Activated CD4-positive, alpha-beta memory T cell treated with anti-CD3 and anti-CD28 coated beads, Interleukin-2, amount 10 ng/mL, durations not matched to agents 7 days and 5 days (primary cell): Measurements from ENCODE around the gene ASS1. TPM values are rescaled to one million over a fixed set of nuclear protein-coding genes. Genes with fewer than 3 reads are reported as not detected.

Source experiments
- CTCF ChIA-PET: fragments of 350-600 bp; sonication (Branson Sonifier 250); formaldehyde crosslinking; loops from one replicate; lab custom pipeline; 2021; ENCODE audit warnings: antibody characterized with exemption, inconsistent platforms; lab: Charles Lee
- POLR2A ChIA-PET: fragments of 350-600 bp; sonication (Branson Sonifier 250); formaldehyde crosslinking; loops from one replicate; lab custom pipeline; 2021; ENCODE audit warnings: antibody characterized with exemption; lab: Charles Lee
- DNase-seq: peaks from one replicate; pipeline ENCODE4 v3.0.0-alpha.2; 2020
- H3K27ac Mint-ChIP-seq: one replicate; pipeline ENCODE4 v1.8.0; 2021; ENCODE audit warnings: mild to moderate bottlenecking, mixed read lengths
- H3K27me3 Mint-ChIP-seq: one replicate; pipeline ENCODE4 v1.8.0; 2021; ENCODE audit warnings: mixed read lengths
- H3K36me3 Mint-ChIP-seq: one replicate; pipeline ENCODE4 v1.8.0; 2021; ENCODE audit warnings: low read depth, mixed read lengths
- H3K4me1 Mint-ChIP-seq: one replicate; pipeline ENCODE4 v1.8.0; 2021; ENCODE audit warnings: mixed read lengths
- H3K4me3 Mint-ChIP-seq: one replicate; pipeline ENCODE4 v1.8.0; 2021; ENCODE audit warnings: mild to moderate bottlenecking, mixed read lengths
- H3K9me3 Mint-ChIP-seq: one replicate; pipeline ENCODE4 v1.8.0; 2021; ENCODE audit warnings: mixed read lengths
- total RNA-seq, 2 experiments: library from RNA; stranded (reverse); gene quantifications; one replicate each; pipeline ENCODE4 v1.2.3, GENCODE V29; 2021

The ASS1 gene
- total RNA-seq, 2 experiments from 2014 or later: 8.6 to 10.1 TPM

DNA sequence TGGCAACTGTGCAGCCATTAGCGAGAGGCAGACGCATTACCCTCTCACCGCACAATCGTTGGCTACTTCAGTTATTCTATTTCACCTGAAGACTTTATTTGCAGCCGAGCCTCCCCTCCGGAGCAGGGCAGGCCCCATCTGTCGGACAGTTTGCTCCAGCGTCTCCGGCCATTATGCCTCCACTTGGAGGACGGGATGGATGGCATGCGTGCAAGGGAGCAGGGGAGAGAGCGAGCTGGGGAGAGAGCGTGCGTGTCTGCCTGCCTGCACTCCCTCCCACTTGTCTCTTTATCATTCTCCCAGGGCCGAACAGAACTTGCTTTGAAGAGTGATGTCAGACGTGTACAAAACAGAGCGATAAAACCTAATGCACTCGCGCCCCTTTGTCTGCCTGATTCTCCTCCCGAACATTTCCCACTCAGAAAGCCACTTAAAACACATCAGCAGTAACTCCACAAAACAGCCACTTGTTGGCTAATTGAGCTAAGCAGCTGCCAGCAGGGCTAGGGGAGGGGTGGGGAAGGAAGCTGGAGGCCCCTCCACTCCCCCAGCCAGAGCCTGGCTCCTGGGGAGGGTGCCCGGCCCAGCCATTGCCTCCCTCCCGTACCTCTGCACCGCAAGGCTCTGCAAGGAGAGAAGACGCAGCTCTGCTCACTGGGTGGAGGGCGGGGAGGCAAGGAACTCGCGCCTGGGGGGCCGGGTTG, 91.2 kb downstream of the ASS1 start:
- no peak overlapping the region for H3K4me3 Mint-ChIP-seq
- CTCF ChIA-PET: no interaction called here
- peaks cover 53% of the 10 kb centered on the region for H3K27me3 Mint-ChIP-seq
- DNase-seq: no peak
- H3K27ac Mint-ChIP-seq: no peak overlapping the region
- peaks cover 6% of the 10 kb centered on the region for H3K4me1 Mint-ChIP-seq
- no peaks in the 10 kb centered on the region for H3K36me3 Mint-ChIP-seq
- POLR2A ChIA-PET: no interaction called here
- H3K9me3 Mint-ChIP-seq: no peaks in the 10 kb centered on the region

DNA sequence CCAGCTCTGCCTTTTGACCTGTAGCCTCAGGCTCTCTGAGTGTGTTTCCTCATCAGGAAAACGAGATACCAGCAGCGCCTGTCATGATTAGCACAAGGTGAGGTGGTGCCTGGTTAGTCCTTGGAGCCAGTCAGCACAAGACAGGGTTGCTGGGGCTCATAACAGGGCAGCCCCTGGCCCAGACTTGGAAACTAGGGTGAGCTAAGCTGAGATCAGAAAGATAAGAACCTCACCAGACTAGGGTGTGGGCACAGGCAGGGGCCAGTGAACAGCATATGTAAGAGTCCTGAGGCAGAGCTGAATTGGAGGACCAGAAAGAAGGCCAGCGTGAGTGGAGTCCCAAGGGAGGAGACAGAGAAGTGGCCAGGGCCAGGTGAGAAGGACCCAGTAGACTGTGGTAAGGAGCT, 91.9 kb downstream of the ASS1 start:
- ChIA-PET POLR2A (no interaction called here), CTCF (no interaction called here)
- no peaks in the 10 kb centered on the region for H3K36me3 Mint-ChIP-seq
- H3K27ac Mint-ChIP-seq: no peak overlapping the region
- no peak overlapping the region for H3K4me3 Mint-ChIP-seq
- peaks cover 6% of the 10 kb centered on the region for H3K4me1 Mint-ChIP-seq
- H3K9me3 Mint-ChIP-seq: no peaks in the 10 kb centered on the region
- DNase-seq: no peak
- H3K27me3 Mint-ChIP-seq: peaks cover 53% of the 10 kb centered on the region

DNA sequence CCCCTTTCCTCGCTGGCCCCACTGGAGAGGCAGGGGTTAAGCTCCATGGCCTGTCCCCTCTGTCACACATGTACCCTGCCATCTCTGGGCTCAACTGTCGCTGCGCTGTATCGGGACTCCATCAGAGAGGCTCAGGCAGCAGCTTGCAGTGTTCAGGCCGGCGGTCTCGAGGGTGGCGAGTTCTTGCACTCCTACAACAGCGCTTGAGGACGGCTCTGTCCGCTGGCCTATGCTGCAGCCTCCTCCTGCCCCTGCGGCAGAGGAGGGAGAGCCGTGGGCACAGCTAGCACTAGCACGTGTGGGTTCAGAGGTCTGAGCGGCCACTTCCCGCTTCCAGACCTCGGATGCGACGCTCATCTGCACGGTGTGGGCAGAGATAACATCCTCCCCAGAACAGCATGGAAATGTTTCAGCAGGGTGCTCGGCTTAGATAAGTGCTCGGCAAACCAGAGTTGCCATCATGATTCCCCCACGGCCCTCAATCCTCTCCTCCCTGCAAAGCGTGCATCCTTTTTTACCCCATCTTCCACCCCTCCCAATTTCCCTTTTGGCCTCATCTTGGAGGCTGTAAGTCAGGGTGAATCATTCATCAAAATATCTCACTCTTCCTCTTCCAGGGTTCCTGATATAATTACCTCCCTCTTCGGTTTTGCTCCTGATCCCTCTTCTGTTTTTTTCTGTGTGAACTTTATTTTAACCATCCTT, 92.7 kb downstream of the ASS1 start:
- Mint-ChIP-seq H3K4me1 (peaks cover 6% of the 10 kb centered on the region), H3K36me3 (no peaks in the 10 kb centered on the region), H3K9me3 (no peaks in the 10 kb centered on the region), H3K27me3 (peaks cover 53% of the 10 kb centered on the region), H3K27ac (no peak overlapping the region), H3K4me3 (no peak overlapping the region)
- CTCF ChIA-PET: no interaction called here
- no peak for DNase-seq
- POLR2A ChIA-PET: no interaction called here

DNA sequence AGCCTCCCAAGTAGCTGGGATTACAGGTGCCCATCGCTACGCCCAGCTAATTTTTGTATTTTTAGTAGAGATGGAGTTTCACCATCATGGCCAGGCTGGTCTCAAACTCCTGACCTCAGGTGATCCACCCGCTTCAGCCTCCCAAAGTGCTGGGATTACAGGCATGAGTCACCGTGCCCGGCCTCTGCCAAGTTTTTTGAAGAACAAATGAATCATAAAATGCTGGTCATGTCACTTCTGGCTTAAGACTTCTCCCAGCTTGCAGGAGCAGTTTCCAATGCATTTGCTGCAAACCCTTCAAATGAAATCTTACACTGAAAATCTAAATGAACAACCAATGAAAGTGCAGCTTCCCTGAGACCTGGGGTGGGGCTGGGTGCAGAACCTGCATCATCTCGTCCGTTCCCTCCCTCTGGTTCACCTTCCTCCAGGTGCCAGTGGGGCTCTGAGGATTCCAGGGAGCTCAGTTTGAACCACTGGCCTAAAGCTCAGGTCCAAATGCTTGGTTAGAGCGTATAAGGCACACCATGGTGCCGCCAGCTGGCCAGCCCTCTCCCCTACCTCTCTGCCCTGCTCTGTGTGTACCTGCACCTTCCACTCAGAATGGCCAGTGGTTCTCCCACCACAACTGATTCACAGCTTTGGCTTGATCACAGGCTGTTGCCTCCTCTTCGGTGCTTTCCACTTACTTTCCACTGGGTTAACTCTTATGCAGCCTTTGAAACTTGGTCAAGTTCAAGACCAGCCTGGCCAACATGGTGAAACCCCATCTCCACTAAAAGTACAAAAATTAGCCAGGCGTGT, 94.9 kb downstream of the ASS1 start:
- H3K27me3 Mint-ChIP-seq: peaks cover 47% of the 10 kb centered on the region
- DNase-seq: no peak
- H3K27ac Mint-ChIP-seq: no peak overlapping the region
- H3K9me3 Mint-ChIP-seq: no peaks in the 10 kb centered on the region
- H3K4me1 Mint-ChIP-seq: peaks cover 8% of the 10 kb centered on the region
- no peaks in the 10 kb centered on the region for H3K36me3 Mint-ChIP-seq
- CTCF ChIA-PET: interaction anchor here (1.2 kb wide), 1 partner anchor 79 kb away, joined by 3 read pairs; no protein-coding TSS in a partner anchor
- H3K4me3 Mint-ChIP-seq: no peak overlapping the region
- POLR2A ChIA-PET: no interaction called here

GRCh38 chr9:130541533-130541932, 96.8 kb downstream of the ASS1 start:
- peaks cover 37% of the 10 kb centered on the region for H3K27me3 Mint-ChIP-seq
- CTCF ChIA-PET: no interaction called here
- H3K27ac Mint-ChIP-seq: no peak overlapping the region
- H3K9me3 Mint-ChIP-seq: no peaks in the 10 kb centered on the region
- POLR2A ChIA-PET: no interaction called here
- no peak overlapping the region for H3K4me3 Mint-ChIP-seq
- DNase-seq: no peak
- H3K4me1 Mint-ChIP-seq: peaks cover 5% of the 10 kb centered on the region
- H3K36me3 Mint-ChIP-seq: no peaks in the 10 kb centered on the region

DNA sequence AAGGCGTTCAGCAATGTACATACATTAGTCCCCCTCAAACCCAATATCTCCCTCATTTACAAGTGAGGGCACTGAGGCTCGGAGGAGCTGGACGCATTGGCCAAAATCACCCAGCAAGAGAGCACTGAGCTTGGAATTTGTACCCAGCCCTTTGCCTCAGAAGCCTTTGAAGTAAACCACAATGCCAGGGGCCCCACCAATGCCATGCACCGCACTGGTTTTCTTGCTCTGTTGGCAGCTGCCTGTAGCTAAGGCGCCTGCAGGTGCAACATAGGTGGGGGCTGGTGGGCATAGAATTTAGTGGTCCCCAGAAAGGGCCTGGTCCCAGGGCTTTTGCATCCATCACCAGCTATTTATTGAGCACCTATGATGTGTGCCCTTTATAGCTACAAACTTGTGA, 97.3 kb downstream of the ASS1 start:
- CTCF ChIA-PET: no interaction called here

GRCh38 chr9:130542457-130543228, 97.9 kb downstream of the ASS1 start:
- no peak for DNase-seq
- Mint-ChIP-seq H3K27ac (no peak overlapping the region), H3K9me3 (no peaks in the 10 kb centered on the region), H3K36me3 (no peaks in the 10 kb centered on the region), H3K4me3 (no peak overlapping the region), H3K27me3 (peaks cover 26% of the 10 kb centered on the region), H3K4me1 (peaks cover 3% of the 10 kb centered on the region)
- POLR2A ChIA-PET: no interaction called here
- CTCF ChIA-PET: interaction anchor here (1.2 kb wide), 1 partner anchor 9 kb away, joined by 3 read pairs; no protein-coding TSS in a partner anchor

More for the DNA sequence above, 97.3 kb downstream of the ASS1 start:
- peaks cover 3% of the 10 kb centered on the region for H3K4me1 Mint-ChIP-seq
- POLR2A ChIA-PET: no interaction called here
- no peaks in the 10 kb centered on the region for H3K36me3 Mint-ChIP-seq
- no peak overlapping the region for H3K27ac Mint-ChIP-seq
- H3K27me3 Mint-ChIP-seq: peaks cover 32% of the 10 kb centered on the region
- no peak for DNase-seq
- H3K4me3 Mint-ChIP-seq: no peak overlapping the region
- H3K9me3 Mint-ChIP-seq: no peaks in the 10 kb centered on the region

DNA sequence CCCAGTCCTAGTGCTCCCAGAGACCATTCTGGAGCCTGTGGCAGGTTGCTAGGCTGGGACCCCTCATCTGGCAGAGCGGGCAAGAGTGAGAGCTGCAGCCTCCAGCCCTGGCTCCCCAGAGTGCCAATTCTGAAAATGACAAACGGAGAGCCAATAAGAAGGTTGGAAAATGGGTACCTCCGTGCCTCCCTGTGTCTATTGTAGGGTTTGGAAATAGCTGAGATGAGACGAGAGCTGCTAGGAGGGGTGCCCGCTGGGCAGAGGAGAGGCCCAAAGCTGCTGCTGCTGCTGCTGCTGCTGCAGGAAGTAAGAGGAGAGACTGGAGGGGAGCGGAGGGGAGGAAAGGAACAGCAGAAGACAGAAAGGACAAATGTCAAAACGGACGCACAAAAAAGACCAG, 98.6 kb downstream of the ASS1 start:
- DNase-seq: no peak

GRCh38 chr9:130543859-130544258, 99.1 kb downstream of the ASS1 start:
- Mint-ChIP-seq H3K27ac (no peak overlapping the region), H3K4me1 (peaks cover 3% of the 10 kb centered on the region), H3K36me3 (no peaks in the 10 kb centered on the region), H3K27me3 (peaks cover 14% of the 10 kb centered on the region), H3K9me3 (peaks cover under 1% of the 10 kb centered on the region), H3K4me3 (no peak overlapping the region)
- ChIA-PET CTCF (no interaction called here), POLR2A (no interaction called here)
- DNase-seq: no peak

More for the DNA sequence above, 98.6 kb downstream of the ASS1 start:
- no peaks in the 10 kb centered on the region for H3K36me3 Mint-ChIP-seq
- no peak overlapping the region for H3K27ac Mint-ChIP-seq
- POLR2A ChIA-PET: no interaction called here
- H3K4me3 Mint-ChIP-seq: no peak overlapping the region
- H3K27me3 Mint-ChIP-seq: peaks cover 19% of the 10 kb centered on the region
- H3K4me1 Mint-ChIP-seq: peaks cover 3% of the 10 kb centered on the region
- no peaks in the 10 kb centered on the region for H3K9me3 Mint-ChIP-seq
- CTCF ChIA-PET: interaction anchor here (1.2 kb wide), 1 partner anchor 8 kb away, joined by 3 read pairs; no protein-coding TSS in a partner anchor

GRCh38 chr9:130544364-130544763, 99.6 kb downstream of the ASS1 start:
- ChIA-PET CTCF (no interaction called here), POLR2A (no interaction called here)

DNA sequence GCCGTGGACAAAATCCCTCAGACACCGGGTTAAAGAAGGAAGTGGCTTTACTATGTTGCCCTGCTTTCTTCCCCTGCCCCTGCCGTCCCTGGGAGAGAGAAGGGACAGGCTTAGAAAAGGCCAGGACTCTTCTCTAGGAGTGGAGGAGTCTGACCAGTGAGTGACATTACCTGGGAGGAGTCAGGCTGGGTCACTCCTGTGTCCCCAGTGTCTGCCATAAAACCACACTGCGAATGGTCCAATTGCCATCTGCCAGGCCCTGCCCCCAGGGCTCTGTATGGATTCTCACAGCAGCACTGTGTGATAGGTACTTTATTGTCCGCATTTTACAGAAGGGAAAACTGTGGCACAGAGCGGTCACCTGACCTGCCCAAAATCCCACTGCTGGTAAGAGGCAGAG, 103.3 kb downstream of the ASS1 start:
- Mint-ChIP-seq H3K36me3 (no peaks in the 10 kb centered on the region), H3K4me3 (no peak overlapping the region), H3K4me1 (no peaks in the 10 kb centered on the region), H3K27me3 (peaks cover 2% of the 10 kb centered on the region), H3K9me3 (peaks cover 8% of the 10 kb centered on the region), H3K27ac (no peak overlapping the region)
- CTCF ChIA-PET: no interaction called here
- no peak for DNase-seq
- POLR2A ChIA-PET: interaction anchor here (0.6 kb wide), 1 partner anchor 168 kb away, joined by 3 read pairs; no protein-coding TSS in a partner anchor

More at GRCh38 chr9:130544364-130544763, 99.6 kb downstream of the ASS1 start:
- H3K9me3 Mint-ChIP-seq: peaks cover 5% of the 10 kb centered on the region
- H3K4me3 Mint-ChIP-seq: no peak overlapping the region
- peaks cover 3% of the 10 kb centered on the region for H3K4me1 Mint-ChIP-seq
- DNase-seq: no peak
- H3K36me3 Mint-ChIP-seq: no peaks in the 10 kb centered on the region
- peaks cover 12% of the 10 kb centered on the region for H3K27me3 Mint-ChIP-seq
- no peak overlapping the region for H3K27ac Mint-ChIP-seq

DNA sequence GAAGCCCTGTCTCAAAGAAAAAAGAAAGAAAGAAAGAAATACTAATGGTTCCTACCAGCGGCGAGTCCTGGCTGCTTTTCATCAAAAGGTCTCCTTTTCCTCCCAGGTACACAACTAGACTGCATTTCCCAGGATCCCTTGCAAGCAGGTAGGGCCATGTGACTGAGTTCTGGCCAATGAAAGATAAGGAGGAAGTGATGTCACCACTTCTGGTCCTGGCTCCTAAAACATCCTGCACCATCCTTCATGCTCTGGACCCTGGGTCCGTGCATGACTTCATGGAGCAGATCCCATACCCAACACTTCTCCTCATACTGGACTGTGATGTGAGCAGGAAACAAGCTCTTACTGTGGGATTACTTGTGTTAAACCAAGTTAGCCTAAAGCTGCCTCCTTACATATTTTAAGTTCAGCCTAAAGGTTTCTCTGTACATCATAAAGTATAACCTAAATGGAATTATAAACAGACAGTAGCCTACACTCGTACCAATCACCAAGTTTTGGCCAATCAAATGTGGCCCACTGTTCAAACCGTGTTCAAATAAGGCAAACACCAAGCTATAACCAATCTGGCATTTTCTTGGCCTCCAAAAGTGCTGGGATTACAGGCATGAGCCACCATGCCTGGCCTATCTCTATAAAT, 104.5 kb downstream of the ASS1 start:
- DNase-seq: no peak
- CTCF ChIA-PET: no interaction called here
- H3K9me3 Mint-ChIP-seq: peaks cover 8% of the 10 kb centered on the region
- H3K27ac Mint-ChIP-seq: no peak overlapping the region
- H3K4me3 Mint-ChIP-seq: no peak overlapping the region
- peaks cover 2% of the 10 kb centered on the region for H3K27me3 Mint-ChIP-seq
- no peaks in the 10 kb centered on the region for H3K36me3 Mint-ChIP-seq
- H3K4me1 Mint-ChIP-seq: no peaks in the 10 kb centered on the region
- POLR2A ChIA-PET: no interaction called here
